ENCODE results near the gene EVA1C. TPM values are rescaled to one million over a fixed set of nuclear protein-coding genes. Genes with fewer than 3 reads are reported as not detected.

EVA1C gene
- polyA plus RNA-seq, 1 experiment, result 9.6 TPM

GRCh38 chr21:32410916-32411315 is 1.6 kb upstream of the EVA1C start:
- no peak for DNase-seq (ENCODE audit: low read depth)
- ChIA-PET CTCF (interaction anchor here (1.5 to 2.4 kb wide), 3 partner anchors 8 to 158 kb away, joined by 5 to 11 read pairs (median 6); no protein-coding TSS in a partner anchor), POLR2A (no interaction called here)
- TF ChIP-seq, protein P1, sequence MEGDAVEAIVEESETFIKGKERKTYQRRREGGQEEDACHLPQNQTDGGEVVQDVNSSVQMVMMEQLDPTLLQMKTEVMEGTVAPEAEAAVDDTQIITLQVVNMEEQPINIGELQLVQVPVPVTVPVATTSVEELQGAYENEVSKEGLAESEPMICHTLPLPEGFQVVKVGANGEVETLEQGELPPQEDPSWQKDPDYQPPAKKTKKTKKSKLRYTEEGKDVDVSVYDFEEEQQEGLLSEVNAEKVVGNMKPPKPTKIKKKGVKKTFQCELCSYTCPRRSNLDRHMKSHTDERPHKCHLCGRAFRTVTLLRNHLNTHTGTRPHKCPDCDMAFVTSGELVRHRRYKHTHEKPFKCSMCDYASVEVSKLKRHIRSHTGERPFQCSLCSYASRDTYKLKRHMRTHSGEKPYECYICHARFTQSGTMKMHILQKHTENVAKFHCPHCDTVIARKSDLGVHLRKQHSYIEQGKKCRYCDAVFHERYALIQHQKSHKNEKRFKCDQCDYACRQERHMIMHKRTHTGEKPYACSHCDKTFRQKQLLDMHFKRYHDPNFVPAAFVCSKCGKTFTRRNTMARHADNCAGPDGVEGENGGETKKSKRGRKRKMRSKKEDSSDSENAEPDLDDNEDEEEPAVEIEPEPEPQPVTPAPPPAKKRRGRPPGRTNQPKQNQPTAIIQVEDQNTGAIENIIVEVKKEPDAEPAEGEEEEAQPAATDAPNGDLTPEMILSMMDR (IDR thresholded peaks at IDR 0.05; ENCODE audit: insufficient read depth, low read depth, low read length), result no peak
- Histone ChIP-seq H3K36me3 (ENCODE audit: control insufficient read depth, insufficient read depth, low read length) (no peaks in the 10 kb centered on the region), H3K4me3 (ENCODE audit: low read depth, low read length) (no peak overlapping the region), H3K27me3 (ENCODE audit: control insufficient read depth, insufficient read depth, low read length) (no peaks in the 10 kb centered on the region)

- peak overlapping the region; percentile 70 for H3K4me3 ChIP-seq (ENCODE audit: low read depth, low read length)
- DNase-seq (ENCODE audit: low read depth), result no peak
- H3K36me3 ChIP-seq (ENCODE audit: control insufficient read depth, insufficient read depth, low read length), result no peaks in the 10 kb centered on the region
- POLR2A ChIA-PET, result no interaction called here
- no peaks in the 10 kb centered on the region for H3K27me3 ChIP-seq (ENCODE audit: control insufficient read depth, insufficient read depth, low read length)
- TF ChIP-seq, protein P1 (IDR thresholded peaks at IDR 0.05; ENCODE audit: insufficient read depth, low read depth, low read length), result no peak
- CTCF ChIA-PET, result interaction anchor here (1.5 to 2.4 kb wide), 4 partner anchors 9 to 189 kb away, joined by 5 to 11 read pairs (median 7); no protein-coding TSS in a partner anchor
These were observed 950 bp upstream of the EVA1C start for GRCh38 chr21:32411350-32412161.

- ChIA-PET POLR2A (no interaction called here), CTCF (interaction anchor here (0.6 to 3.8 kb wide), 5 partner anchors 10 to 188 kb away, joined by 3 to 23 read pairs (median 4); no protein-coding TSS in a partner anchor)
- Histone ChIP-seq H3K36me3 (ENCODE audit: control insufficient read depth, insufficient read depth, low read length) (no peaks in the 10 kb centered on the region), H3K27me3 (ENCODE audit: control insufficient read depth, insufficient read depth, low read length) (no peaks in the 10 kb centered on the region), H3K4me3 (ENCODE audit: low read depth, low read length) (peak overlapping the region; percentile 70)
- DNase-seq (ENCODE audit: low read depth), result no peak
- TF ChIP-seq, protein P1 (IDR thresholded peaks at IDR 0.05; ENCODE audit: insufficient read depth, low read depth, low read length), result peak; percentile 26; the same call in 1 of the 2 replicates
These were observed 554 bp downstream of the EVA1C start for GRCh38 chr21:32413015-32413504.

DNA sequence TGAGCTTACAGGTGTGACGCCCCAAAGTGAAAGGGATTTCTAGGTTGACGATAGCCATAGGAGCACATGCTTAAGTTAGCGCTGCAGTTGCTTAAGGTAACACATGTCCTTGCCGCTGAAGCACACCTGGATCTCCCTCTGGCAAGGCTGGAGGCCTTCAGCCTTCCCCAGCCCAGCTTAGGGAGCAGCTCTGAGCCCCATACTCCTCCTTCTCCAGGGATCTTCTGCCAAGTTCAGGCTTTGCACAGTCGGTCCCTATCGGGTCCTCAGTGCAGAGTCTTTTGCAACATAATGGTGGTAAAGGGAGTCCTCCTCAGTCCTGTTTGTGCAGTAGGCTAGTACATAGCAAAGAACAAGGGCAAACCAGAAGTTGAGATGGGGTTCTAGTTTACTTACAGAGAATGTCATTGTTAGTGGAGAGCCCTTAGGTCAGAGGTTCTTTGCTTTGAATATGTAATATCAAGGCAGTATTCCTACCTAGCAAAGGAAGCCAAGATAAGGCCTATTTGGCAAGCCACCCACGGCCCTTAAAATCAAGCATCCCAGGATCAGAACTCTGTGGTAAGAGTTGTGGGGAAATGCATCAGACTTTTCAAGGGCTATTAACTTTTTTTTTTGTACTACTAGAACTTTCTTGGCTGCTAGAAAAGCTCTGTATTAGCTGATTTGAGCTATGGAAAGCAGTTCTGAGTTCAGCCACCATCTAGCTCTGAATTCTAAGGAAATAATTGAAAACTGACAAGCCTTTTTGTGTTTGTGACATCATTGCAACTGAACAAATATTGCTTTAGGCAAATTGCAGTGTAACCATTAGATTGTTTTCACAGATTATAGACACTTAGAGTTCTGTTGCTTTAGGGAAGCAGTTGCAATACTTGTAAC is 1.4 kb downstream of the EVA1C start:
- H3K4me3 ChIP-seq (ENCODE audit: low read depth, low read length), result peak overlapping the region; percentile 70
- CTCF ChIA-PET, result interaction anchor here (0.6 to 3.8 kb wide), 13 partner anchors 9 to 188 kb away, joined by 3 to 28 read pairs (median 4); no protein-coding TSS in a partner anchor
- POLR2A ChIA-PET, result no interaction called here
- H3K27me3 ChIP-seq (ENCODE audit: control insufficient read depth, insufficient read depth, low read length), result no peaks in the 10 kb centered on the region
- TF ChIP-seq, protein P1 (IDR thresholded peaks at IDR 0.05; ENCODE audit: insufficient read depth, low read depth, low read length), result no peak
- H3K36me3 ChIP-seq (ENCODE audit: control insufficient read depth, insufficient read depth, low read length), result no peaks in the 10 kb centered on the region
- no peak for DNase-seq (ENCODE audit: low read depth)

Measured in BJ (cell line).